Activated CD4-positive, alpha-beta memory T cell treated with anti-CD3 and anti-CD28 coated beads for 36 hours (primary cell): ENCODE measurements around the gene GNA15. TPM values are rescaled to one million over a fixed set of nuclear protein-coding genes. Genes with fewer than 3 reads are reported as not detected.

Experiments used
- CTCF ChIA-PET: fragments of 350-600 bp; sonication (Branson Sonifier 250); formaldehyde crosslinking; loops from one replicate; lab custom pipeline; 2021; ENCODE audit warnings: antibody characterized with exemption, inconsistent platforms; lab: Charles Lee
- POLR2A ChIA-PET: fragments of 350-600 bp; sonication (Branson Sonifier 250); formaldehyde crosslinking; loops from one replicate; lab custom pipeline; 2021; ENCODE audit warnings: antibody characterized with exemption; lab: Charles Lee
- DNase-seq: peaks from one replicate; pipeline ENCODE4 v3.0.0-alpha.2; 2020
- H3K27ac Mint-ChIP-seq: one replicate; pipeline ENCODE4 v1.8.0; 2021; ENCODE audit warnings: mixed read lengths
- H3K27me3 Mint-ChIP-seq: one replicate; pipeline ENCODE4 v1.8.0; 2021; ENCODE audit warnings: mixed read lengths
- H3K36me3 Mint-ChIP-seq: one replicate; pipeline ENCODE4 v1.8.0; 2021; ENCODE audit warnings: mixed read lengths
- H3K4me1 Mint-ChIP-seq: one replicate; pipeline ENCODE4 v1.8.0; 2021; ENCODE audit warnings: low read depth, mixed read lengths
- H3K4me3 Mint-ChIP-seq: one replicate; pipeline ENCODE4 v1.8.0; 2021; ENCODE audit warnings: mild to moderate bottlenecking, mixed read lengths
- H3K9me3 Mint-ChIP-seq: one replicate; pipeline ENCODE4 v1.8.0; 2021; ENCODE audit warnings: mixed read lengths
- intact Hi-C: fragments of 100-400 bp; cut with micrococcal nuclease; formaldehyde crosslinking; loops from one replicate; pipeline ENCODE4 v1.15.1; 2023
- total RNA-seq, 2 experiments: library from RNA; stranded (reverse); gene quantifications; one replicate each; pipeline ENCODE4 v1.2.3, GENCODE V29; 2021

Gene GNA15
- total RNA-seq, 2 experiments from 2014 or later: 78.4 to 79.5 TPM

DNA sequence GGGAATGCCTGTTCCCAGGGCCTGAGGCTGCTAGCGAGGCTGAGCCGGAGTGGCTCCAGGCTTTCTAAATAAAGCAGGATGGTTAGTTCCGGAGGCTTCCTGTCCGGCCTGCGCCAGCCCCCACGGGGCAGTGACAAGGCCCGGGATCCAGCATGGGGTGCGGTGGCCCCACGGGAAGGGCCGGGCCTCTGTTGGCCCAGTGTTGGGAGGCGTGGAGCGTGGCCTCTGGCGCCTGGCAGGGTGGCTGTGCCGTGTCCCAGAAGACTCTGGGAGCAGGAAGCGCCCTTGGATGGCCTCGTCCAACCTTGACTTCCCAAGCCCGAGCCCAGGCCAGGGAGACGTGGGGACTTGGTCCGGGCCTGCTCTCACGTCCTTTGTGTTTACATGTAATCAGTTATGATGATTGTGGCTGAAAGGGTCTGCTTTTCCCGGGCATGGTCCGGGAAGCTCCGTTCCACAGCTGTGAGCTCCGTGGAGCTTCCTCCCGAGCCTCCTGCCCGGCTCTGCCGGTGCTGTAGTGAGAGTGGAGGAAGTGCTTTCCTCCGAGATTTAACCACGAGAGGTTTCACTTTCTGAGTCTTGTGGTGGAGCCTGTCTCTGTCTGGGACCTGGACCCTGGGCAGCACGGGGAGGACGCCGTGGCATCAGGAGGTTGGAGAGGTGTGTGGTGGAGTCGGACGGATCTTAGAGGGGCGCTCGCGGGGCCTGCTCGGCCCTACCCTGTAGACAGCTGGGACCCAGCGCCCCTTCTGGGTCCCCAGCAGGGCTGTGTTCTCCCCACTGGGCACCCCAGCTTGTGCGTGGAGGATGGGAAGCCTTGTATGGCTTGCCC lies 37.1 kb upstream of the GNA15 start:
- Mint-ChIP-seq H3K36me3 (no peaks in the 10 kb centered on the region), H3K27ac (no peak overlapping the region), H3K4me1 (peaks cover 23% of the 10 kb centered on the region), H3K9me3 (no peaks in the 10 kb centered on the region), H3K27me3 (peaks cover 22% of the 10 kb centered on the region), H3K4me3 (no peak overlapping the region)
- DNase-seq: no peak
- CTCF ChIA-PET: interaction anchor here (0.6 to 1.2 kb wide), 5 partner anchors 10 to 148 kb away, joined by 3 to 4 read pairs (median 3); partner anchors contain the start of gene CELF5
- intact Hi-C loops: no loop called here
- POLR2A ChIA-PET: interaction anchor here (0.7 kb wide), 1 partner anchor 68 kb away, joined by 3 read pairs; no protein-coding TSS in a partner anchor

DNA sequence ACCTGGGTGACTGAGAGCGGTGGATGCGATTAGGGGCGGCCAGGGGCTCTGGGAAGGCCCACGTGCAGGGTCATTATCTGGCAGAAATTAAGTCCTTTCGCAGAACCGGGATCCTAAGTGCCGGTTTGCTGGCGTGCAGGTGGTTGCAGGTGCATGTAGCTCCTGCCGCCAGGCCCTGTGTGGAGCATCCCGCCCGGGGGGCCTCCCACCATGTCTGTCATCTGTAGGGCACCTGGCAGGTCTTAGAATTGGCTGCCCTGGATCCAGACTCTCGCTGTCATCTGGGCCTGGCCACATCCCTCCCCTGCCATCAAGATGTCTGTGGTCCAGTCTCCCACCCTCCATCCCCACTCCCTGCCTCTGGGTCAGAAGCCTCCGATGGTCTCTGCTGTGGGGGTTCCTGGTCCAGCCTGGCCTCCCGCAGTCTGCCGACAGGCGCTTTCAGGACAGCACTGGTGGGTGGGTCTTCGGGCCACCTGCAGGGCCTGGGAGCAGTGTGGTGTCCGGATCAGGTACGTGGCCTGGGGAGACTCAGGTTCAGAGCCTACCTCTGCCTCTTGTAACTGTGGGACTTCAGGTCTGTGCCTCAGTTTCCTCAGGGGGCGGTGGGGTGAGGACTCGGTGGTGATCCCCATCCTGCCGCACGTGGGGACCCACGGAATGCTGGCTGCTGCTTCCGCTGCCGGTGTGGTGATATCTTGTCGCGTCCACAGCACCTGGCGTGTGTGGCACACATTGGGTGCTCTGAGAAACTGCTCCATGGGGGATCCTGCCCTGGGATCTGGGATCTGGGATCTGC lies 36.3 kb upstream of the GNA15 start:
- peaks cover 22% of the 10 kb centered on the region for H3K27me3 Mint-ChIP-seq
- peaks cover 27% of the 10 kb centered on the region for H3K4me1 Mint-ChIP-seq
- ChIA-PET CTCF (interaction anchor here (0.6 kb wide), 1 partner anchor 23 kb away, joined by 3 read pairs; no protein-coding TSS in a partner anchor), POLR2A (interaction anchor here (0.7 kb wide), 1 partner anchor 68 kb away, joined by 3 read pairs; no protein-coding TSS in a partner anchor)
- no peak overlapping the region for H3K27ac Mint-ChIP-seq
- H3K4me3 Mint-ChIP-seq: no peak overlapping the region
- no peak for DNase-seq
- no peaks in the 10 kb centered on the region for H3K9me3 Mint-ChIP-seq
- intact Hi-C loops: loop anchor here (5.0 kb wide), 1 partner anchor 212 kb away; no protein-coding TSS in a partner anchor
- no peaks in the 10 kb centered on the region for H3K36me3 Mint-ChIP-seq

DNA sequence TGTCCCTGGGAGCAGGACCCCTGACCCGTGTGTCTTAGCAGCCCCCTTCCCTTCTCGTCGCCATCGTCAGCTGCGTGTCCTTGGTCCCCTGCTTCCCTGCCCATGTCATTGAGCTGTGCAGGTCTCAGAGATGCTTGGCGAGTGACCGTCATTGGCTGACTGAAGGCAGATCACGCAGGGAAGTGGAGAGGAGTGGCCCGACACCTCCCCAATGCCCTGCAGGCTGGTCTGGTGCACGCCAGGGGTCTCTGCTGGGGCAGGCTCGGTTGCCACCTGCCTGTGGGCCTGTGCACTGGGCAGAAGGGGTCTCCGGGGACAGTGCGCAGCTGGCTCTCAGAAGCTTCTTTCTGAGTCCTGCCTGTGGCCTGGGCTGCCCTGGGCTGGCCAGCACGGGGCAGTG lies 35.5 kb upstream of the GNA15 start:
- Mint-ChIP-seq H3K27ac (no peak overlapping the region), H3K36me3 (no peaks in the 10 kb centered on the region), H3K4me1 (peaks cover 24% of the 10 kb centered on the region), H3K4me3 (no peak overlapping the region), H3K9me3 (no peaks in the 10 kb centered on the region), H3K27me3 (peaks cover 19% of the 10 kb centered on the region)
- intact Hi-C loops: loop anchor here (5.0 kb wide), 1 partner anchor 213 kb away; no protein-coding TSS in a partner anchor
- DNase-seq: no peak
- POLR2A ChIA-PET: no interaction called here
- CTCF ChIA-PET: interaction anchor here (0.9 kb wide), 1 partner anchor 8 kb away, joined by 3 read pairs; no protein-coding TSS in a partner anchor

GRCh38 chr19:3100747-3101730 lies 34.8 kb upstream of the GNA15 start:
- intact Hi-C loops: loop anchor here (5.0 kb wide), 1 partner anchor 214 kb away; no protein-coding TSS in a partner anchor
- Mint-ChIP-seq H3K4me1 (peaks cover 17% of the 10 kb centered on the region), H3K27me3 (peaks cover 12% of the 10 kb centered on the region), H3K27ac (no peak overlapping the region), H3K9me3 (no peaks in the 10 kb centered on the region), H3K36me3 (no peaks in the 10 kb centered on the region), H3K4me3 (no peak overlapping the region)
- DNase-seq: no peak
- CTCF ChIA-PET: interaction anchor here (0.9 to 9.9 kb wide), 4 partner anchors 8 to 150 kb away, joined by 3 to 204 read pairs (median 4); no protein-coding TSS in a partner anchor
- POLR2A ChIA-PET: no interaction called here

- POLR2A ChIA-PET: no interaction called here
- CTCF ChIA-PET: interaction anchor here (1.1 to 9.9 kb wide), 8 partner anchors 23 to 152 kb away, joined by 3 to 204 read pairs (median 6); no protein-coding TSS in a partner anchor
Measured at GRCh38 chr19:3102239-3103140, 33.3 kb upstream of the GNA15 start.

GRCh38 chr19:3104708-3104983 lies 31.2 kb upstream of the GNA15 start:
- H3K4me3 Mint-ChIP-seq: no peak overlapping the region
- ChIA-PET CTCF (interaction anchor here (0.8 to 9.9 kb wide), 37 partner anchors 10 to 456 kb away, joined by 3 to 204 read pairs (median 7); partner anchors contain the start of genes GNA11 and TLE6), POLR2A (no interaction called here)
- H3K4me1 Mint-ChIP-seq: peaks cover 8% of the 10 kb centered on the region
- H3K36me3 Mint-ChIP-seq: no peaks in the 10 kb centered on the region
- intact Hi-C loops: loop anchor here (1.0 to 5.0 kb wide), 3 partner anchors 28 to 217 kb away; no protein-coding TSS in a partner anchor
- H3K9me3 Mint-ChIP-seq: no peaks in the 10 kb centered on the region
- peaks cover 5% of the 10 kb centered on the region for H3K27me3 Mint-ChIP-seq
- DNase-seq: no peak
- no peak overlapping the region for H3K27ac Mint-ChIP-seq

More at GRCh38 chr19:3102239-3103140, 33.3 kb upstream of the GNA15 start:
- H3K4me3 Mint-ChIP-seq: no peak overlapping the region
- no peak overlapping the region for H3K27ac Mint-ChIP-seq
- H3K4me1 Mint-ChIP-seq: peaks cover 11% of the 10 kb centered on the region
- no peaks in the 10 kb centered on the region for H3K36me3 Mint-ChIP-seq
- intact Hi-C loops: loop anchor here (5.0 kb wide), 1 partner anchor 215 kb away; no protein-coding TSS in a partner anchor
- no peaks in the 10 kb centered on the region for H3K9me3 Mint-ChIP-seq
- peaks cover 9% of the 10 kb centered on the region for H3K27me3 Mint-ChIP-seq
- DNase-seq: no peak

- Mint-ChIP-seq H3K27ac (no peak overlapping the region), H3K27me3 (no peaks in the 10 kb centered on the region), H3K4me1 (peaks cover 8% of the 10 kb centered on the region), H3K4me3 (no peak overlapping the region), H3K9me3 (no peaks in the 10 kb centered on the region), H3K36me3 (no peaks in the 10 kb centered on the region)
- DNase-seq: no peak
- ChIA-PET CTCF (interaction anchor here (0.6 to 9.9 kb wide), 5 partner anchors 25 to 268 kb away, joined by 3 to 204 read pairs (median 49); no protein-coding TSS in a partner anchor), POLR2A (no interaction called here)
- intact Hi-C loops: loop anchor here (2.0 kb wide), 1 partner anchor 29 kb away; no protein-coding TSS in a partner anchor
Measured at GRCh38 chr19:3105641-3106508, 30.0 kb upstream of the GNA15 start.

GRCh38 chr19:3106509-3107141 lies 29.2 kb upstream of the GNA15 start:
- Mint-ChIP-seq H3K4me3 (no peak overlapping the region), H3K27ac (no peak overlapping the region), H3K4me1 (peaks cover 8% of the 10 kb centered on the region), H3K9me3 (no peaks in the 10 kb centered on the region), H3K36me3 (no peaks in the 10 kb centered on the region), H3K27me3 (no peaks in the 10 kb centered on the region)
- POLR2A ChIA-PET: no interaction called here
- no peak for DNase-seq
- CTCF ChIA-PET: interaction anchor here (2.5 to 9.9 kb wide), 4 partner anchors 26 to 155 kb away, joined by 6 to 204 read pairs (median 52); no protein-coding TSS in a partner anchor
- intact Hi-C loops: no loop called here

DNA sequence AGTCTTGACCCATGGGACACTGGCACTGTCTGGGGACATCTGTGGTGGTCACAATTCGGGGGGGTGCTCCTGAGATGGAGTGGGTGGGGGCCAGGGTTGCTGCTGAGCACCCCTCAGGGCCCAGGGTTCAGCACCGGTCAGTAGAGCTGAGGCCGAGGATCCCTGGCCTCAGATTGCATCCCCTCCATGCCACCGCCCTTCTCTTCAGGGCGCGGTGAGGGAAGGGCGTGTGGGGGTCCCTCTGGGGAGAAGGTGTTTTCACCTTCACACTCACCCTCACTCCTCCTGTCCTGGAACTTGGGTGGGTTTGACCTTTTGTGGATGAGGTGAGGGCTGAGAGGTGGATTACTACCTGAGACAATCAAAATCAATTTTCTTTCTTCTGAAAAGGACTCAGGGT lies 28.2 kb upstream of the GNA15 start:
- H3K27ac Mint-ChIP-seq: no peak overlapping the region
- no peaks in the 10 kb centered on the region for H3K27me3 Mint-ChIP-seq
- ChIA-PET CTCF (interaction anchor here (0.7 to 9.9 kb wide), 9 partner anchors 9 to 288 kb away, joined by 3 to 204 read pairs (median 10); partner anchors contain the start of gene NCLN), POLR2A (no interaction called here)
- intact Hi-C loops: no loop called here
- H3K36me3 Mint-ChIP-seq: no peaks in the 10 kb centered on the region
- no peak overlapping the region for H3K4me3 Mint-ChIP-seq
- no peak for DNase-seq
- H3K4me1 Mint-ChIP-seq: peaks cover 8% of the 10 kb centered on the region
- H3K9me3 Mint-ChIP-seq: no peaks in the 10 kb centered on the region
